PC-3 (cell line): Measurements from ENCODE around the gene SPEM1. TPM values are rescaled to one million over a fixed set of nuclear protein-coding genes. Genes with fewer than 3 reads are reported as not detected.

Source experiments
- ATAC-seq: fragments of 200-7000 bp; cut with Tn5 transposase; 2 replicates; pipeline ENCODE4 v1.9.1; 2020; ENCODE audit warnings: mild to moderate bottlenecking, moderate library complexity
- BruUV-seq: library from RNA; stranded (reverse); fragments of 400-500 nt; replicated peaks from 2 replicates; lab custom pipeline; 2021; lab: Mats Ljungman, UMichigan
- CTCF ChIA-PET: fragments of 300-600 bp; sonication (Branson Sonifier 250); formaldehyde crosslinking; loops from one replicate; lab custom pipeline; 2022; ENCODE audit warnings: antibody characterized with exemption; lab: Charles Lee
- POLR2A ChIA-PET: fragments of 300-600 bp; sonication (Branson Sonifier 250); formaldehyde crosslinking; loops from one replicate; lab custom pipeline; 2022; ENCODE audit warnings: antibody characterized with exemption; ENCODE audit not compliant: unreplicated experiment; lab: Charles Lee
- DNase-seq: peaks from one replicate; pipeline ENCODE4 v3.0.0-alpha.2; 2015
- H2AFZ ChIP-seq: fragments of 300-600 bp; sonication (generic); 2 replicates; pipeline ENCODE4 v1.6.0; 2016; ENCODE audit warnings: antibody characterized with exemption, low read length
- H3F3A ChIP-seq: fragments of 300-600 bp; sonication (generic); one replicate; pipeline ENCODE4 v1.6.0; 2017; ENCODE audit warnings: antibody characterized with exemption, low read length, control low read depth, mild to moderate bottlenecking; ENCODE audit not compliant: unreplicated experiment
- H3K27ac ChIP-seq: fragments of 300-600 bp; sonication (generic); 2 replicates; pipeline ENCODE4 v1.5.1; 2016; ENCODE audit warnings: mild to moderate bottlenecking, low read length
- H3K27me3 ChIP-seq: fragments of 300-600 bp; sonication (generic); 2 replicates; pipeline ENCODE4 v1.6.1; 2016; ENCODE audit warnings: low read length, mixed read lengths
- H3K36me3 ChIP-seq: fragments of 300-600 bp; sonication (generic); 2 replicates; pipeline ENCODE4 v1.6.1; 2016; ENCODE audit warnings: low read depth, mixed run types, low read length, mixed read lengths
- H3K4me1 ChIP-seq: fragments of 300-600 bp; sonication (generic); 2 replicates; pipeline ENCODE4 v1.5.1; 2016; ENCODE audit warnings: low read length; ENCODE audit not compliant: insufficient read depth
- H3K4me2 ChIP-seq: fragments of 300-600 bp; sonication (generic); 2 replicates; pipeline ENCODE4 v1.6.0; 2016; ENCODE audit warnings: low read length
- H3K4me3 ChIP-seq: fragments of 300-600 bp; sonication (generic); 2 replicates; pipeline ENCODE4 v1.5.1; 2016; ENCODE audit warnings: mild to moderate bottlenecking, low read length, mixed read lengths
- H3K79me2 ChIP-seq: fragments of 300-600 bp; sonication (generic); 2 replicates; pipeline ENCODE4 v1.6.1; 2017; ENCODE audit warnings: low read length, mixed read lengths
- H3K9ac ChIP-seq: fragments of 300-600 bp; sonication (generic); 2 replicates; pipeline ENCODE4 v1.6.0; 2016; ENCODE audit warnings: mild to moderate bottlenecking, low read length
- H3K9me2 ChIP-seq: fragments of 300-600 bp; sonication (generic); replicated peaks from 2 replicates; pipeline ENCODE4 v1.6.1; 2016; ENCODE audit warnings: mixed run types, low read length, mixed read lengths
- H3K9me3 ChIP-seq: fragments of 300-600 bp; sonication (generic); 2 replicates; pipeline ENCODE4 v1.6.1; 2016; ENCODE audit warnings: low read length, mixed read lengths
- H4K20me1 ChIP-seq: fragments of 300-600 bp; sonication (generic); 2 replicates; pipeline ENCODE4 v1.6.1; 2016; ENCODE audit warnings: low read length, mixed read lengths
- EZH2 ChIP-seq: fragments of 300-600 bp; sonication (generic); IDR thresholded peaks from one replicate; pipeline ENCODE4 v1.6.1; 2017; ENCODE audit warnings: antibody characterized with exemption, mild to moderate bottlenecking, low read length; ENCODE audit not compliant: unreplicated experiment
- EZH2phosphoT487 ChIP-seq: fragments of 300-600 bp; sonication (generic); IDR thresholded peaks from 2 replicates; pipeline ENCODE4 v1.6.1; 2018; ENCODE audit warnings: mild to moderate bottlenecking, antibody characterized with exemption, low read length, borderline replicate concordance
- intact Hi-C: fragments of 100-400 bp; cut with micrococcal nuclease; formaldehyde crosslinking; loops from 2 replicates; pipeline ENCODE4 v1.9.0; 2023
- total RNA-seq: library from RNA; depleted of rRNA; stranded (reverse); fragments of >200 nt; gene quantifications from 2 replicates; pipeline ENCODE4 v1.2.3, GENCODE V29; 2014
- TF ChIP-seq, protein P1 (sequence below): fragments of 300-600 bp; sonication (generic); conservative IDR thresholded peaks from 2 replicates; pipeline ENCODE4 v1.5.1; 2017; ENCODE audit warnings: antibody characterized with exemption, low read depth, mild to moderate bottlenecking, low read length

The SPEM1 gene
- total RNA-seq, 1 experiment from 2014 or later, result not detected

DNA sequence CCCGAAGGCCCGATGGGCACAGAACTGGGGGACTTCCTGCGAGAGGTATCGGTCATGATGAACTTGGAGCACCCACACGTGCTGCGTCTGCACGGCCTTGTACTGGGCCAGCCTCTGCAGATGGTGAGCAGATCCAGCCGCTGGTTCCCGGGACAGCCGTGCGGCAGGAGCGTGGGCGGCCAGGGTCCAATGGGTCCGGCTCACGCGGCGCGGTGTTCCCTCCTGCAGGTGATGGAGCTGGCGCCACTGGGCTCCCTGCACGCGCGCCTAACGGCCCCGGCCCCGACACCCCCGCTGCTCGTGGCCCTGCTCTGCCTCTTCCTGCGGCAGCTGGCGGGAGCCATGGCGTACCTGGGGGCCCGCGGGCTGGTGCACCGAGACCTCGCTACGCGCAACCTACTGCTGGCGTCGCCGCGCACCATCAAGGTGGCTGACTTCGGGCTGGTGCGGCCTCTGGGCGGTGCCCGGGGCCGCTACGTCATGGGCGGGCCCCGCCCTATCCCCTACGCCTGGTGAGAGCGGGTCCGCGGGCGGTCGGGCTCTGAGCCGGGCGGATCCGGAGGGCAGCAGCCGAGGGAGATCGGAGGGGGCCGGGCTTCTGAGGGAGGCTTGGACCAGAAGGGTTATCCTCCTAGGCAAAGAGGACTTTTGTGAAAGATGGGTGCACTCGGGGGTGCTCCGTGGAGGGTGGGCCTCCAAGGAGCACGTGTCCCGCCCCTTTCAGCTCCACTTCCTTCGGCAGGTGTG, 36.2 kb upstream of the SPEM1 start:
- no peak overlapping the region for H2AFZ ChIP-seq

DNA sequence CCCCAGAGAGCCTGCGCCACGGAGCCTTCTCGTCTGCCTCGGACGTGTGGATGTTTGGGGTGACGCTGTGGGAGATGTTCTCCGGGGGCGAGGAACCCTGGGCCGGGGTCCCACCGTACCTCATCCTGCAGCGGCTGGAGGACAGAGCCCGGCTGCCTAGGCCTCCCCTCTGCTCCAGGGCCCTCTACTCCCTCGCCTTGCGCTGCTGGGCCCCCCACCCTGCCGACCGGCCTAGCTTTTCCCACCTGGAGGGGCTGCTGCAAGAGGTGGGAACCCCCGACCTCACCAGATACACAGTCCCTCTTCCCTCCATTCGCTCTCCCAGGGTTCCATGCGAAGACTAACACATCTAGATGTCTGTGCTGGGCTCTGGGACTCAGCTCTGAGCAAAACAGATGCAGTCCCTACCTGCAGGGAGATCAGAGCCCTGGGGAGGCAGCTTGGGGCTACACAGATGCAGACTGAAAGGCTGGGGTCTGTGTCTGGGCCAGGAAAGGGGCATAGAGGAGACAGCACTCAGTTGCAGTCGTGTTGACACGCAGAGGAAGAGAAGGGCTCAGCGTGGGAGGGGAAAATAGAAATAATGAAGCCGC, 35.5 kb upstream of the SPEM1 start:
- ChIA-PET POLR2A (no interaction called here), CTCF (no interaction called here)
- Histone ChIP-seq H3K9me3 (no peaks in the 10 kb centered on the region), H3K4me3 (no peak overlapping the region), H3K27ac (no peak overlapping the region), H3F3A (no peaks in the 10 kb centered on the region), H3K9me2 (no peaks in the 10 kb centered on the region), H3K4me1 (peaks cover 6% of the 10 kb centered on the region; the same call in 1 of the 2 replicates), H3K36me3 (no peaks in the 10 kb centered on the region), H3K4me2 (no peak overlapping the region), H2AFZ (no peak overlapping the region), H3K79me2 (peaks cover 4% of the 10 kb centered on the region; the same call in 1 of the 2 replicates), H3K27me3 (no peaks in the 10 kb centered on the region), H4K20me1 (no peaks in the 10 kb centered on the region), H3K9ac (no peak overlapping the region)
- ATAC-seq (no peak), DNase-seq (no peak)
- no TSS peak for BruUV-seq
- TF ChIP-seq, protein P1, sequence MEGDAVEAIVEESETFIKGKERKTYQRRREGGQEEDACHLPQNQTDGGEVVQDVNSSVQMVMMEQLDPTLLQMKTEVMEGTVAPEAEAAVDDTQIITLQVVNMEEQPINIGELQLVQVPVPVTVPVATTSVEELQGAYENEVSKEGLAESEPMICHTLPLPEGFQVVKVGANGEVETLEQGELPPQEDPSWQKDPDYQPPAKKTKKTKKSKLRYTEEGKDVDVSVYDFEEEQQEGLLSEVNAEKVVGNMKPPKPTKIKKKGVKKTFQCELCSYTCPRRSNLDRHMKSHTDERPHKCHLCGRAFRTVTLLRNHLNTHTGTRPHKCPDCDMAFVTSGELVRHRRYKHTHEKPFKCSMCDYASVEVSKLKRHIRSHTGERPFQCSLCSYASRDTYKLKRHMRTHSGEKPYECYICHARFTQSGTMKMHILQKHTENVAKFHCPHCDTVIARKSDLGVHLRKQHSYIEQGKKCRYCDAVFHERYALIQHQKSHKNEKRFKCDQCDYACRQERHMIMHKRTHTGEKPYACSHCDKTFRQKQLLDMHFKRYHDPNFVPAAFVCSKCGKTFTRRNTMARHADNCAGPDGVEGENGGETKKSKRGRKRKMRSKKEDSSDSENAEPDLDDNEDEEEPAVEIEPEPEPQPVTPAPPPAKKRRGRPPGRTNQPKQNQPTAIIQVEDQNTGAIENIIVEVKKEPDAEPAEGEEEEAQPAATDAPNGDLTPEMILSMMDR, result no peak
- TF ChIP-seq EZH2, result no peak
- intact Hi-C loops, result no loop called here

More for the DNA sequence above, 36.2 kb upstream of the SPEM1 start:
- no peak overlapping the region for H3K27ac ChIP-seq
- no peak overlapping the region for H3K4me3 ChIP-seq
- H3K4me1 ChIP-seq, result peaks cover 6% of the 10 kb centered on the region; the same call in 1 of the 2 replicates
- H3K9ac ChIP-seq, result no peak overlapping the region
- CTCF ChIA-PET, result no interaction called here
- ATAC-seq (no peak), DNase-seq (no peak)
- no TSS peak for BruUV-seq
- TF ChIP-seq EZH2, result no peak
- TF ChIP-seq EZH2phosphoT487, result no peak
- TF ChIP-seq, protein P1, result no peak
- H3K9me3 ChIP-seq, result no peaks in the 10 kb centered on the region
- peaks cover 4% of the 10 kb centered on the region; the same call in 1 of the 2 replicates for H3K79me2 ChIP-seq
- H3K9me2 ChIP-seq, result no peaks in the 10 kb centered on the region
- H3F3A ChIP-seq, result no peaks in the 10 kb centered on the region
- intact Hi-C loops, result no loop called here
- H3K4me2 ChIP-seq, result no peak overlapping the region
- POLR2A ChIA-PET, result no interaction called here
- no peaks in the 10 kb centered on the region for H3K36me3 ChIP-seq
- no peaks in the 10 kb centered on the region for H3K27me3 ChIP-seq
- no peaks in the 10 kb centered on the region for H4K20me1 ChIP-seq

DNA sequence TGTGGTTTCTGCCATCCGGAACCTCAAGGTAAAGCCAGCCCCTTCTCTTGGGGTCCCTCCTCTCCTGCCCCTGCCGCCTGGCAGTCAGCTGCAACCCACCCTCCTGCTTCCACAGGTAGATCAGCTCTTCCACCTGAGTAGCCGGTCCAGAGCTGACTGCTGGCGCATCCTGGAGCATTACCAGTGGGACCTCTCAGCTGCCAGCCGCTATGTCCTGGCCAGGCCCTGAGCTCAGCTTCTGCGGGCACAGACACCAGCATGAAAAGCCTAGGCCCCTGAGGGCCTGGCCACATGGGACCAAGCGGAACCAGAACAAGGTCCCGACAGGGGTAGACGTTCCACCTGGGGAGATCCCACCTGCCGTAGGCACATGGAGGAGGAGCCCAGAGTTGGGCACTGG, 31.3 kb upstream of the SPEM1 start:
- no peaks in the 10 kb centered on the region for H4K20me1 ChIP-seq
- H3K9me2 ChIP-seq, result no peaks in the 10 kb centered on the region
- H3K36me3 ChIP-seq, result no peaks in the 10 kb centered on the region; the same call in 1 of the 2 replicates
- no peak for ATAC-seq
- H3K4me1 ChIP-seq, result no peaks in the 10 kb centered on the region
- intact Hi-C loops, result no loop called here
- H3K27ac ChIP-seq, result no peak overlapping the region
- CTCF ChIA-PET, result no interaction called here
- DNase-seq, result no peak
- no TSS peak for BruUV-seq
- H3K79me2 ChIP-seq, result peaks cover 11% of the 10 kb centered on the region
- TF ChIP-seq EZH2 (no peak), EZH2phosphoT487 (no peak)
- TF ChIP-seq, protein P1, result no peak
- H2AFZ ChIP-seq, result no peak overlapping the region
- no peaks in the 10 kb centered on the region for H3F3A ChIP-seq
- H3K9me3 ChIP-seq, result no peaks in the 10 kb centered on the region
- H3K9ac ChIP-seq, result no peak overlapping the region
- POLR2A ChIA-PET, result no interaction called here
- H3K27me3 ChIP-seq, result no peaks in the 10 kb centered on the region
- H3K4me3 ChIP-seq, result no peak overlapping the region
- H3K4me2 ChIP-seq, result no peak overlapping the region
